ENCODE data around the gene EPHB6.

DNA sequence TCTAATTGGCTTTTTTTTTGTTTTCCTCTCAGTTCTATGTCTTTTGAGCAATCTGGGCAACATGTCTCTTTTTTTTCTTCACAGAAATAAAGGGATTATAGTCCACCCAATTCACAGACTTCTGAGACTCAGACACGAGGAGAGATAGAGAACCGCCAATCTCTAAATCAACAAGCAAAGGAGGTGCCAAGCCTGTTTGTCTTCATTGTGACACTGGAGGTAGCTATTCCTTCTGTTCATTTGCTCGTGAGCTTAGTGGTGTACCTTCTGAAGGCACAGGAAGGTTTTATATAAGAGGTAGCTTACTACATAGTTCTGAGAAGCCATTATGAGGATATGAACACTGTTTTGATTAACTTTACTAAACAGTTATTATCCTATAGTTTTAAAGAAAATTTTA lies 6.1 kb downstream of the EPHB6 start:
- TF ChIP-seq, protein P1, sequence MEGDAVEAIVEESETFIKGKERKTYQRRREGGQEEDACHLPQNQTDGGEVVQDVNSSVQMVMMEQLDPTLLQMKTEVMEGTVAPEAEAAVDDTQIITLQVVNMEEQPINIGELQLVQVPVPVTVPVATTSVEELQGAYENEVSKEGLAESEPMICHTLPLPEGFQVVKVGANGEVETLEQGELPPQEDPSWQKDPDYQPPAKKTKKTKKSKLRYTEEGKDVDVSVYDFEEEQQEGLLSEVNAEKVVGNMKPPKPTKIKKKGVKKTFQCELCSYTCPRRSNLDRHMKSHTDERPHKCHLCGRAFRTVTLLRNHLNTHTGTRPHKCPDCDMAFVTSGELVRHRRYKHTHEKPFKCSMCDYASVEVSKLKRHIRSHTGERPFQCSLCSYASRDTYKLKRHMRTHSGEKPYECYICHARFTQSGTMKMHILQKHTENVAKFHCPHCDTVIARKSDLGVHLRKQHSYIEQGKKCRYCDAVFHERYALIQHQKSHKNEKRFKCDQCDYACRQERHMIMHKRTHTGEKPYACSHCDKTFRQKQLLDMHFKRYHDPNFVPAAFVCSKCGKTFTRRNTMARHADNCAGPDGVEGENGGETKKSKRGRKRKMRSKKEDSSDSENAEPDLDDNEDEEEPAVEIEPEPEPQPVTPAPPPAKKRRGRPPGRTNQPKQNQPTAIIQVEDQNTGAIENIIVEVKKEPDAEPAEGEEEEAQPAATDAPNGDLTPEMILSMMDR (conservative IDR thresholded peaks at IDR 0.05), result no peak
- TF ChIP-seq EZH2 (IDR thresholded peaks at IDR 0.05; ENCODE audit: low read depth), result no peak

Data from PC-9 (cell line).